Activated CD4-positive, alpha-beta T cell treated with anti-CD3 and anti-CD28 coated beads, Interleukin-10, Interleukin-2, amounts not matched to agents 100 ng/mL and 50 ng/mL, durations not matched to agents 16 hours and 8 hours (primary cell): Measurements from ENCODE around the gene NOTO.

Experiments
- DNase-seq: peaks from one replicate; pipeline ENCODE4 v3.0.0-alpha.2; 2020

The NOTO gene

DNA sequence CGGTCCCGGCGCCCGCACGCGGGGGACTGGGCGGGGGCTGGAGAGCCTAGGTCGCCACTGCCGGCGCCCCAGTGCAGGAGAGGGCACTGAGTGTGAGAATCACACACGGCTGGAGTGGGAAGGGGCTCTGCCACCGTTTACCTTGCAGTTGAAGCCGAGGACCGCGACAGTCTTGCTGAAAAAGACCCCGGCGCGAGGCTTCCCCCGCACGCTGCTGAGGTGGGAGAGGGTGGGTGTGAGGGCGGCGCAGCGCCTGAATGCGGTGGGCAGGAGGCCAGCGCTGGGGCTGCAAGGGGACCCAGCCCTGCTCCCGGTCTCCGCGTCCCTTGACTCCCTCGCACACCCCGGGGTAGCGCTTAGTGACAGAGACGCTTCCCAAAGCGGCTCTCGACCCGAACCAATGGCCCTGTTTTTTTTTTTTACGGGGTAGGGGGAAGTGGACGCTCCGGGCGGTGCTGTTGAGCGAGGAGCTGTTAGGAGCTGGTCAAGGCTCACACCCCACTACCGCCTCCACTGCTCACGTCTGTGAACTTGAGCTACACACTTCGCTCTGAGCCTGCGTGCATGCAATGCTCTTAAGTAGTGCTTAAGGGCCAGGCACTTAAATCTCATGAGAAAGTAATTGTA is 794 bp downstream of the NOTO start:
- no peak for DNase-seq

DNA sequence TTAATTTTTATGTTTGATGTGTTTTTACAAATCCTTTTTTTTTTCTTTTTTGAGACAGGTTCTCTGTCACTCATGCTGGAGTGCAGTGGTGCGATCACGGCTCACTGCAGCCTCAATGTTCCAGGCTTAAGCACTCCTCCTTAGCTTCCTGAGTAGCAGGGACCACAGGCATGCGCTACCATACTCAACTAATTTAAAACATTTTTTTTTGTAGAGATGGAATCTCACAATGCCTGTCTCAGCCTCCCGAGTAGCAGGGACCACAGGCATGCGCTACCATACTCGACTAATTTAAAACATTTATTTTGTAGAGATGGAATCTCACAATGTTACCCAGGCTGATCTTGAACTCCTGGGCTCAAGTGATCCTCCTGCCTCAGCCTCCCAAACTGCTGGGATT is 3.2 kb downstream of the NOTO start:
- DNase-seq: no peak

DNA sequence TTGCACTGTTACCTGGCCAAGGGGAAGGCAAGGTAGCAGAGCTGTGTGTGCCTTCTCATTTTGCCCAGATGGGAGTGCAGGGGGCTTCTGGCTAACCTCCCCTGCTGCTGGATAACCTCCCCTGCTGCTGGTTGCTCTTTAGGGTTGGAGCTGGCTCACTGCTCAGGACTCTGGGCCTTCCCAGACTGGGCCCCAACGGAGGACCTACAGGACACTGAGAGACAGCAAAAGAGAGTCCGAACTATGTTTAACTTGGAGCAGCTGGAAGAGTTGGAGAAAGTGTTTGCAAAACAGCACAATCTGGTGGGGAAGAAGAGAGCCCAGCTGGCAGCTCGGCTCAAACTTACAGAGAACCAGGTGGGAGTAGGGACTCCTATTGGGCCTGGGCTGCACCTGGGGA is 5.9 kb downstream of the NOTO start:
- no peak for DNase-seq

DNA sequence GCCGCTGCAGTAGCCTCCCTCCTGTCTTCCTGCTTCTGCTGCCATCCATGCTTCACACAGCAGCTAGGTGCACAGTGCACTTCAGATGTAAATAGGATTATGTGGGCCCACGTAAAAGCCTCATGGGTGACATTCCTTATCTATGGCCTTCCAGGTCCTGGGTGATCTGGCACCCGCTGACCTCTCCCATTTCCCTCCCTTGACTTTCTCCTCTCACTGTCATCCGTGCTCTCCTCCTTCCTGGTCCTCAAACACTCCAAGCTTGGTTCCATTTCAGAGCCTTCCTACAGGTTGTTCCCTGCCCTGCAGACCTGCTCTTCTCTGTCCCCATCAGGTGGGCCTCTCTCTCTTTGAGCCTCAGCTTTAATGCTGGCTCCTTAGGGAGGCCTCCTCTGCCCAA is 7.6 kb downstream of the NOTO start:
- no peak for DNase-seq

DNA sequence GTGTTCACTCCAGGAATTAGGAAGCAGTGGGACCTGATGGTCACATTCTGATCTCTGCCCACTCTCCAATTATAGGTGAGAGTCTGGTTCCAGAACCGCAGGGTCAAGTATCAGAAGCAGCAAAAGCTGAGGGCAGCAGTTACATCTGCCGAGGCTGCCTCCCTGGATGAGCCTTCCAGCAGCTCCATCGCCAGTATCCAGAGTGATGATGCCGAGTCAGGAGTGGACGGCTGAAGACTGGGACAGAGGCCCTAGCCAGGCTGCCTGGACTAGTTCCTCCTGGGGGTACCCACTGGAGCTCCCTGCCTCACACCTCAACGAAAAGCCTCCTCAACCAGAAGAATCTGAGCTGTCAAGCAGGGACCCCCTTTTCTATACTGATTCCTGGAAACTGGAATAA is 8.3 kb downstream of the NOTO start:
- DNase-seq: no peak

DNA sequence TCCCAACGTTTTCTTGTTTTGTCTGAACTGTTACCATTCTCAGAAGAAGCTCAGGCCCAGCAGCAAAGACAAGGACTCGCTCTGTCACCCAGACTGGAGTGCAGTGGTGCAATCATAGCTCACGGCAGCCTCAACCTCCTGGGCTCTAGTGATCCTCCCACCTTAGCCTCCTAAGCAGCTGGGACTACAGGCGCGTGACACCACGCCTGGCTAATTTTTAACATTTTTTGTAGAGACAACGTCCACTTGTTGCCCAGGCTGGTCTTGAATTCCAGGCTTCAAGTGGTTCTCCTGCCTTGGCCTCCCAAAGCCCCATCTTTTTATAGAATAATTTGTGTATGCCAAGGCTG is 9.7 kb downstream of the NOTO start:
- DNase-seq: no peak

DNA sequence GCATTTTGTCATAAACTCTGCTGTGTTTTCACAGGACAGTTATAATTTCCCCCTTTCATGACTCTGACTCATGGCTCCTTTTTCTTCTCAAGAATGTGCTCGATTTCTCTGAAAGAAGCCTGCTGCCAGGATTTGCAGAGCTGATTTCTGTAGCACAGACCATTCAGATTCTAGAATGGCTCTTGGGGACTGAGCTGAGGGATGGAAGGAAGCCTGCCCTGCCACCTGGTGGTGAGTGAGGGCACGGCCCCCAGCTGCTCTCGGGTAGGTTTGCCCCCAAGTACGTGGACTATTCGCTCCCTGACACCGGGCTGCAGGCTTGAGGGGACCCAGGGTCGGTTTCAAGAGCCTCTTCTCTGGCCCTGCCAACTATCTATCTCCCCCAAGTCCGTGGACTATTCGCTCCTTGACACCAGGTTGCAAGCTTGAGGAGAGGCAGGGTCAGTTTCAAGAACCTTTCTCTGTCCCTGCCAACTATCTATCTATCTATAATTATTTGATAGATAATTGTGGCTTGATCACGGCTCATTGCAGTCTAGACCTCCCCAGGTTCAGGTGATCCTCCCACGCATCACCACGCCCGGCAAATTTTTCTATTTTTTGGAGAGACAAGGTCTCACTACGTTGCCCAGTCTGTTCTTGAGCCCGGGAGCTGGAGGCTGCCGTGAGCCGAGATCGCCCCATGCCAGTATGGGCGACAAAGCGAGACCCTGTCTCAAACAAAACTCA is 10.2 kb downstream of the NOTO start:
- DNase-seq: peak; percentile 81

DNA sequence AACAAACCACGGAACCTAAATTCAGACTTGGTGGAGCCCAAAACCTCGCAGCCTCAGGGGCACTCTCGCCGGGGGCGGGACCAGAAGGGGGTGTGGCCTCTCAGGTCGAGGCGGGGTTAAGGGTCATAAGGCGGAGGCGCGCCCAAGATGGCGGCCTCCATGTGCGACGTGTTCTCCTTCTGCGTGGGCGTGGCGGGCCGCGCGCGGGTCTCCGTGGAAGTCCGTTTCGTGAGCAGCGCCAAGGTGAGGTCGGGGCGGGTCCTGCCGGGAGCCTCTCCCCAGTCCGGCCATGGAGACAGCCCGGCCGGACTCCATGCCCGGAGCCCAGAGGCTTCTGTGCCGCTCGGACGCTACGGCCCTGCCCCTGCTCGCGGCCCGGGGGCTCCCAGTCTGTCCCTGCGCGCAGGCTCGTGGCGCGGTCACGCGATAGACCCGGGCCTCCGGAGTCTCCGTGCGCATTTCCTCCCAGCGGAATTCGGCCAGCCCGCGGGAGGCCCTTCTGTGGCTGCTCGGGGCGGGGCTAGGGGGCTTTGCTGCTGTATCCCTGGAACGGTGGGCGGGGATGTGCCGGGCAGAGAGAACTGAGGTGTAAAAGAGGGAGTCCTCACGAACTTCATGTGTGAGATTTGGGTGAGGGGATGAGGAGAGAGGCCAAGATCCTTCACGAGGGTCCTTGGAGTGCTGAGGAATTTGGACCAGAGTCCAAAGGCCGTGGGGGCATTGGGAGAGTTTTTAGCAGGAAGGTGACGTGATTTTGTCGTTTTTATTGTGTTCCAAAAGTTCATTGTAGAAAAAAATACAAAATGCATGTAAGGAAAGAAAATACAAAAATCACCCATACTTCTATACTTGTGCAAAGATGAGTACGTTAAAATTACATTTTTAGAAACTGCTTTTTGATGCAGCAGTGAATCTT is 12.0 kb downstream of the NOTO start, which contains the start of gene SMYD5:
SMYD5 (plus strand) TSS at position 126 of the 916 bp plus-strand sequence; CDS start at position 148, 22 bp downstream.
- peak; percentile 94 for DNase-seq

DNA sequence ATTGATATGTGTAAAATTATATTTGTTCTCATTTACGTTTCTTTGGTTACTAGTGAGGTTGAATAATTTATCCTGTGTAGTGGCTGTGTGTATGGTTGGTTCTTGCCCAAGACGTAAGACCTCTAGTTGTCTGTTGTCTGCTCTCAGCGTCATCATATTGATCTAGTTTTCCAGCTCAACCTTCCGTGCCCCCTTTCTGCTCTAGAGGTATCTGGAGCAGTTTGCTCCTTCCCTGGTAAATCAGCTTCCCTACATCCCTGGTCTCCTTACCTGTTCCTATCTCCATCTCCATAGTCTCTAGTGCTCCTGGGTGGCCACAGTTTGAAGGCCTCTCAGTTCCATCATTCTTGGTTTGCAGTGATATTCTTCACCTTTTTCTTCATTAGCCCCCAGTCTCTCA is 12.9 kb downstream of the NOTO start:
- no peak for DNase-seq

DNA sequence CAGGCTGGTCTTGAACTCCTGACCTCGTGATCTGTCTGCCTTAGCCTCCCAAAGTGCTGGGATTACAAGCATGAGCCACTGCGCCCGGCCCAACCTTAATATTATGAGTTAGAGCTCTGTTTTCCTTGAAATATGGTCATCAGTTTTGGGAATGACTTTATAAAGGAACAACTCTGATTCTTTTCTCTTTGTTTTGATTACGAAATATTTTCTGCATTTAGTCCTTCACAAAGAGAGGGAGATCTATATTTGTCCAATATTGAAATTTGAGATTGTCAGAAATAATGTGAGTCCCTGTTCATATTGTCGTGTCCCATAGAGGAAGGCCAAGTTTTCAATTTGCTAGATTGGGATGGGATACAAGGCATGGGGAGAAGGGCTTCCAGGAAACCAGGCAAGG is 14.8 kb downstream of the NOTO start:
- DNase-seq: no peak

DNA sequence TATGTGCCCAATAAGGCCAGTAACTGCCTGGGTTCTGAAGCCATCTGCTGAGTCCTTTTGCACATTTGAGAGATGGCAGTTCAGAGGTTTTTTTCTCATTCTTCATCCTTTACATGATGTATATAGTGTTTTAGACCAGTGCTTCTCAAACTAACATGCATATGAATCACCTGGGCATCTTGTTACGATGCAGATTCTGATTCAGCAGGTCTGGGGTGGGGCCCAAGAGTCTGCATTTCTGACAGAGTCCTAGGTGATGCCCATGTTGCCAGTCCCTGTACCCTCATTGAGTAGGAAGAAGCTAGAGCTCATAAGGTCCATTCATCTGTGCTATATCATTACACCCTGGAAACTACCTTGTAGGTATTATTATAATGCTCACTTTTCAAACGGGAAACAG is 15.5 kb downstream of the NOTO start:
- DNase-seq: no peak

DNA sequence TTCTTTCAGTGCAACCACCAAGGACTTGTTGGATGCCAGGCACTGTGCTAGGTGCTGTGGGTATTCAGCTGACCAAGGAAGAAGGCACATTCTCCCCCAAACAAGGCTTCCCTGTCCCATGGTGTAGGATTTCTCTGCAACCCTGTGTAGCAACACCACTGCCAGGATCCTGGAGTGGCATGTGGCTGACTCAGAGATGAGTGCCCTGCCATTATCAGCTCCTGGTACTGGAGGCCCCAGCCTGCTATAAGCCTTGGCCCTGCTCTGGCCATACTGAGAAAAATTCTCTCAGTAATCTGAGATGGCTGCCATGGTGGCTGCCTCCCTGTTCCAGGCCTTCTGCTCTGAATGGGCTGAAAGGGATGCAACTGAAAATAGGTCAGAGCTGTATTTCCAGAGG is 15.9 kb downstream of the NOTO start:
- DNase-seq: no peak

DNA sequence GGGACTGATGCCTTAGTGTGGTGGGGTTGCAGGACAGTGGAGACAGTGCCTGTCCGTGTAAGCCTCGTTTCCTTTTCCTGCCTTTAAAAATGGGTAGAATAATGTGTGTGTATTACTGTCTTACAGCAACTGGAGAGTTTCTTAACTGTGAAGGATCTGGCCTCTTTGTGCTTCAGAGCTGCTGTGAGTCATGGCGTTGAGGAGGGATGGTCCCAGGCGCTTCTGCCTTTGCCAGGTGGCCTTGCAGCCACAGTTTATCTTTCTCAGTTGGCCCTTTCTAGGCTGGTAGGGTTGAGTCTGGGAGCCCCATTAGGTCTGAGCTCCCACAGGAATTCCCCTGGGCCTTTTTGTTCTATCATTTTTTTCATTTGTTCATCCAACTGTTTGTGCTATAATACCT is 21.4 kb downstream of the NOTO start:
- no peak for DNase-seq

DNA sequence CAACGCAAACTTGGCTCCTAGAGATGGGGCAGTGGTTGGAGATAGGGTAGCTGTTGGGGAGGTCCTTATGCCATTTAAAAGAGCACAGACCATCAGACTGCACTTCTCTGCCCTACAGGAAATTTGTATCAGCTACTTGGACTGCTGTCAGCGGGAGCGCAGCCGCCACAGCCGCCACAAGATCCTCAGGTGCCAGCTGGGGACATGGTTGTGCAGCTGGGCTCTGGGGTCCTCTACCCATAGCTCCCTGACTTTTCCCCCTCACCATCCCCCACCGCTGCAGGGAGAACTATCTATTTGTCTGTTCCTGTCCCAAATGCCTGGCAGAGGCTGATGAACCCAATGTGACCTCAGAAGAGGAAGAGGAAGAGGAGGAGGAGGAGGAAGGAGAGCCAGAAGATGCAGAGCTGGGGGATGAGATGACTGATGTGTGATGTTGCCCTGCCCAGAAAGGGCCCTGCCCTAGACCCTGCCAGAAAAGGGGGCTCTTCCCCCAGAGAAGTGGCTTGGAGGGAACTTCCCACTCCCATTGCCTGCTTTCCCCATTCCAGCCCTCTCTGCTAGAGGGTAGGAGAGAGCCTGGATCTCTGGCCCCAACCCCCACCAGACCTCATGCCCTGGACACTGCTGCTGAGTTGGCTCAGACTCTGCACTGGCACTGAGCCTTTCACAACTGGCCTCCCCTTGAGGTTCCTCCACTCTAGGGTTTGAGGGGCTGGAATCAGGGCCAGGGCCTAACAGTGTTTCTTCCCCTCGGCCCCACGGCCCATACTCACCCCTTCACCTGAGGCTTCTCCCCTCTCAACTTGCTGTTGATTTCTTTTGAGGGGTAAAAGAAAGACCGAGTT is 23.4 kb downstream of the NOTO start:
- DNase-seq: no peak

DNA sequence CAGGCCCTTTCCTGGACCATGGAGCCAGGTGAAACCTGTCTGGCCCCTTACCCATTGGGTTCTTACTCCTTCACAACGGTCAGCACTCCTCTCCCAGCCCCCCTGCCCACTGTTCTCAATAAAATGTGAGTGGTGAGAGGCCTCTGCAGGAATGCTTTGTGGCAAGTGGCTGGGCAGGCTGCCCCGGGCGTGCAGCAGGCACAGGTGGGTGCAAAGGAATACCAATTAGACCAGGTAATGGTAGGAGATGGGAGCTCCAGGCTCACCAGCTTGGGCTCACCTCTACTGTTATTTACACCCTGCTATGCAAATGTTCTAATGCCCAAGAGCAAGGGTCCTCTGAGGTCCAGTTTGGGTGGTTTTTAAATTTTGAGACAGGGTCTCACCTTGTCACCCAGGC is 24.7 kb downstream of the NOTO start:
- no peak for DNase-seq

DNA sequence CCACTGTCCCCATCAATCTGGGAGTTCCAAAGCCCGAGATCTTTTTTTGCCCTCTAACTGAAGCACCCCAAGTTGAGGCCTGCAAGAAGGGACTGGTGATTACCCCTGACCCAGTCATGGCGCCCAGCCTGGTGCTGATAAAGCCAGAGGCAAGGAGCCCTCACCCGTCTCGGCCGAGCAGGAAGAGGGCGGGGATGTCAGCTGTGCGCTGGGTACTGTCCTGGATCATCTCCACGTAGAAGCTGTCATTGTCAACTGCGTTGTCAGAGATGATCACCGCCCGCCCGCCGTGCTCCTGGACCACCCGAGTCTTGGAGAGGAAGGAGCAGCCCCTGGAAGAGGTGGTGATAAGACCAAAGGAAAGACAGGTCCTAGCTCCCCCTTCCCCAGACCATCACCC is 26.3 kb downstream of the NOTO start:
- DNase-seq: no peak

DNA sequence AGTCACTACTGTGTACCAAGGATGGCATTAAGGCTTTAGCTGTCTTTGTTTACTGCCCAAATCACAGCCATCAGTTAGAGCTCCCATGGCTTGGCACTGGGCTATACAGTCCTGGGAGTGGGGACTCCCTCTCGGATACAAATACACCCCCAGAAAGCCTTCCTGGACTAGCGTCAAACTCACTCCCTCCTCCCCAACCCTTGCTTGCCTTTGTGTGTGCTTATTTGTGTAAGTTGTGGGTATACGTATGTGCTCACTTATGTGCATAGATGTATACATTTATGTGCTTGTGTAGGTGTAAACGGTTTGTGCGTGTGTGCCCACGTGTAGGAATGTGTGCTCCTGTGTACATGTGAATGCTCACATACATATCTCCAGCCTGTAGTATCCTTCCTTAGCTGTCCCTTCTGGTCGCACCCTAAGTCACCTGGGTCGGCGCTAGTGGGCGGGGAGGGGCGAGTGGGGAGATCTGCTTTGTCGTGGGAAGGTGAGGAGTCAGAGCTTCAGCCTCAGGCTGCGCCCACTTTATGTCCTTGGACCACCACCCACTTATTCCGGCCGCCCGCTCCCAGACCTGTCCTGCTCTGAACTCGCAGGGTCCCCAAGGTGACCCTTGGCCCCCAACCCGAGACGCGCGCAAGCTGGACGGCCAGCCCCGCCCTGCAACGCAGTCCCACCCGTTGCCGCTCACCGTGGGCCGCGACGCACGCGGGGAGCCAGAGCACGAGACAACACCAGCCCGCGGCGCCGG is 30.2 kb downstream of the NOTO start:
- peak; percentile 42 for DNase-seq

DNA sequence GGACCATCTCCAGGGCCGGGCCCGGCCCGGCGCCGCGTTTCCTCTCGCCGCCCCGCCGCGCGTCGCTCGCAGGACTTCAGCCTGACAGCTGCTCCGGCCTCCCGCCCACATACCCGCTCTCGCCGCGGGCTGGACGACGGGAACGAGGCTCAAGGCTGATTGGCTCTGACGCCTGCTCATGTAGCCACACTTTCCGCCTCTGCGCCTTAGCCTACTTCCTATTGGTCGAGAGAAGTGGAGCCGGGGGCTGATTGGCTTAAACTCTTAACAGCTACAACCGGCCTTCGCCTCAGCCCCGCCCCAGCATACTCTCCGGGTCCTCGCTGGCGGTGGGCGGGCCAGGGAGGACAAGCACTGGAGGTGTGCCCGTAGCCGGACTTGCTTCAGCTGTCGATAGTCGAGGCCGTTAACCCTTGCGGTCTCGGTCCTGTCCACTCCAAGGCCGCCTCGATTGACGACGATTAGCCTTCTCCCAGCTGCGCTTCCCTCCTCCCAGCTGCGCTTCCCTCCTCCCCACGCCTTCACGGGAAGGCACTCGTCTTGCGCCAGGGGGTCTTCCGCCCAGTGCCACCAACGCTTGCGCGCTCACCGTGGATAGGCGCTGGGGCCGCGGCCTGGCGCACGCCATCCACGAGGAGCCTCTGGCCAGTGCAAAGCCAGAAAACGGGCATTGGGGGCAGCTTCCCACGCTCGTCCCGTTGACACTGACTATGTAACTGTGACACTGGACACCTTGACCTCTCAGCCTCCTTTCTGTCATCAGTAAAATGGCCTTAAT is 31.0 kb downstream of the NOTO start, which contains the start of gene PRADC1:
PRADC1 (minus strand) TSS at position 86 of the 778 bp plus-strand sequence; CDS start at position 7, 79 bp downstream.
- peak; percentile 99 for DNase-seq

DNA sequence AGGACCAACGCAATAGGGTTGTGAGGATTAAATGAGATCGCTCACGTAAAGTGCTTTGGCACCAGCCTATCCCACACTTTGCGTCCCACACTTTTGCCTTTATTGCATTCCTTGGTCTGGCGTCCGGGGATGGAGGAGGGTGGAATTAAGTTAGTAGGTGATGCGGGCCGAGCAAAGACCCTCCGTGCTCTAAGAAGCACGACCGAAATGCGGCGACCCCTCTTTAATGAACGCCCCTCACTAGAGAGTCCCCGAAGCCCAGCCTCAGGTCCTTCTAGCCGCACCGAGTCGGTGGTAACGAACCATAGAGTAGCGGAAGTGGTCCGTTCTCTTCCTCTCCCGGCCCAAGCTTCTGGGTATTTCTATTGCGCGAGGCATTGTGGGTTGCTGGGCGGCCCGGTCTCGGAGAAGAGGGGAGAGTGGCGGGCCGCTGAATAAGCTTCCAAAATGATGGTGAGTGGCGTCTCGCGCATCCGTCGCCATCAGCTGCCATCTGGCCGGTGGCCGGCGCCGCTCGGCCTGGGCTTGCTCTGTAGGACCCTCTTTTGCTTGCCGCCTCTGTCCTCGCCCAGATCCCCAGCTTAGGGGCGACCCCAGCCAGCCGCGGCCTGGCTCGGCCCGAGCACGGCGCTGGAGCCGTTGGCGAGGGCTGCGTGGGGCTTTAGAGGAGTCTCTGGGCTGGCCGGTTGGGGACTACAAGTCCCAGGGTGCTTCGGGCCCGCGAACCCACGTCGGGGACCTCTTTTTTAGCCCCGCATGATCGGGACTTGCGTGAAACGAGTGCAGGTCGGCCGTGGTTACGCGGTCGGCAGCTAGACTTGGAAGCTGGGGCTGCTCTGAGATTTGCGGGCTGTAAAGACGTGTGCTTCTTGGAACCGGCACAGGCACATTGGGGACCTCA is 31.8 kb downstream of the NOTO start, which contains the start of gene CCT7:
CCT7 (plus strand) TSS at position 377 of the 901 bp plus-strand sequence; CDS start at position 448, 71 bp downstream.
- DNase-seq: peak; percentile 93
